Left lung (tissue), 10 donors: ENCODE data around the gene TTC7B. TPM values are rescaled to one million over a fixed set of nuclear protein-coding genes. Genes with fewer than 3 reads are reported as not detected.

Source experiments
- ATAC-seq: fragments of 200-7000 bp; cut with Tn5 transposase; one replicate; pipeline ENCODE4 v1.9.1; 2020; ENCODE audit warnings: moderate library complexity
- DNase-seq, 4 donors: peaks; one replicate each; pipeline ENCODE4 v3.0.0-alpha.2; 2013 to 2020
- H3K27ac ChIP-seq, 2 donors: fragments of 200-600 bp; sonication (generic) in 1 of 2; one replicate each; pipeline versions ENCODE4 v1.5.0 to v1.8.0; 2020 to 2021
- H3K27me3 ChIP-seq, 2 donors: fragments of 200-600 bp; sonication (generic) in 1 of 2; one replicate each; pipeline versions ENCODE4 v1.5.0 to v1.8.0; 2020 to 2021
- H3K36me3 ChIP-seq, 2 donors: fragments of 200-600 bp; sonication (generic) in 1 of 2; one replicate each; pipeline versions ENCODE4 v1.5.0 to v1.8.0; 2020 to 2021
- H3K4me1 ChIP-seq, 2 donors: fragments of 200-600 bp; one replicate each; pipeline ENCODE4 v1.8.0; 2021
- H3K4me3 ChIP-seq, 2 donors: fragments of 200-600 bp; sonication (generic) in 1 of 2; one replicate each; pipeline versions ENCODE4 v1.5.0 to v1.8.0; 2020 to 2021; ENCODE audit warnings: mild to moderate bottlenecking in 1 of 2
- H3K9me3 ChIP-seq, 2 donors: fragments of 200-600 bp; sonication (generic) in 1 of 2; one replicate each; pipeline versions ENCODE4 v1.5.0 to v1.8.0; 2020 to 2021
- intact Hi-C, 2 donors: fragments of 100-400 bp; cut with DNase I; formaldehyde crosslinking; loops; one replicate each; pipeline versions ENCODE4 v1.11.2 to v1.14.2; 2022
- polyA plus RNA-seq, 6 donors: library from polyadenylated mRNA; unstranded; fragments of 120-200 nt; gene quantifications; one replicate each; pipeline ENCODE4 v1.2.1, GENCODE V29; 2013; ENCODE audit not compliant: insufficient read length in 6 of 6
- total RNA-seq, 2 donors: library from RNA; stranded (reverse); fragmentation: NEBNext Ultra II Directional; extraction: Animal tissue kit (Norgen Biotek cat#: 25700); gene quantifications; one replicate each; pipeline ENCODE4 v1.2.1, GENCODE V29; 2021
- TF ChIP-seq, protein P1 (sequence below), 2 donors: fragments of 200-600 bp; sonication (generic) in 1 of 2; IDR thresholded peaks; one replicate each; pipeline versions ENCODE4 v1.5.0 to v1.8.0; 2021; ENCODE audit warnings: antibody characterized with exemption in 2 of 2
- donor health status: DM: no; HTN: yes; CAD: no.
- donor health status: DM: no; HTN: no; CAD: no.

The TTC7B gene
- total and polyA plus RNA-seq, 8 donors, result 26.8 to 47.5 (median 39.5) TPM

DNA sequence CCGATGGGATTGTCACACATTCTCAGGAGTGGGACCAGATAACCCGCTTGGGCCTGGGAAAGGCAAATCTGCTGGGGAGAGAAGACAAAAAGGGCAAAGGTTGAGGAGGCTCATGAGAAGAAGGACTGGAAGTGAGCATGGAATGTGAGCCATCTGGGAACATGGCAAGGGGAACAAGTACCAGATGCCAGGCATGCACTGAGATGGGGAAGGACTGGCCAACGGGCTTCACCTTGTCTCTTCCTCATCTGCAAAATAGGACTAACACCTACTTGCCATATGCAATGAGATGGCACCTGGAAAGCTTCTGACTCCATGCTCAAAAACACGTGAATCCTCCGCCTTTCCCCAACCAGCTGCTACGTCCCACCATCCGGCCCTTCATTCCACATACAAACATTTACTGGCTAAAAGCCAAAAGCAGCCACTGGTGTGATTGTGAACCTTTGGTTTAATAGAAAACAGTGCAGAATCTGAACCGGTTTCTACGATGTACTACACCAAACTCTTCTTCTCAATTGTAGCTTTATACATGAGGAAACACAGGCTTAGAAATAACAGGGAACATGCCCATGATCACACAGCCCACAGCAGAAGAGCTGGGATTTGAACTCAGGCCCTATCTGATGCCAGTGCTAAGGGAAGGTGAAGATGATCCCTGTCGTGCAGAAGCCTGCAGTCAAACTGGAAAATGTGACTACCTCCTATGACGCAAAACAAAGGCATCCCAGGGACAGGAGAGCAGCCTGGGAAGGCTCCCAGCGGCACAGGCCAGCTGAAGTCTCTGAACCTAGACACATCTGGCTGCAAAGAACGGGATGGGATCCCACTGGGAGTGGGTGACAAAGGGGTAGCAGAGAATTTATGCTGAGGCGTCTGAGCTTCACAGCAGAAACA lies 112.1 kb downstream of the TTC7B start:
- no peaks in the 10 kb centered on the region for H3K9me3 ChIP-seq
- intact Hi-C loops, result no loop called here
- H3K4me1 ChIP-seq, result peaks cover 0 to 9% of the 10 kb centered on the region in 2 donors
- H3K27ac ChIP-seq, result no peak overlapping the region
- TF ChIP-seq, protein P1, sequence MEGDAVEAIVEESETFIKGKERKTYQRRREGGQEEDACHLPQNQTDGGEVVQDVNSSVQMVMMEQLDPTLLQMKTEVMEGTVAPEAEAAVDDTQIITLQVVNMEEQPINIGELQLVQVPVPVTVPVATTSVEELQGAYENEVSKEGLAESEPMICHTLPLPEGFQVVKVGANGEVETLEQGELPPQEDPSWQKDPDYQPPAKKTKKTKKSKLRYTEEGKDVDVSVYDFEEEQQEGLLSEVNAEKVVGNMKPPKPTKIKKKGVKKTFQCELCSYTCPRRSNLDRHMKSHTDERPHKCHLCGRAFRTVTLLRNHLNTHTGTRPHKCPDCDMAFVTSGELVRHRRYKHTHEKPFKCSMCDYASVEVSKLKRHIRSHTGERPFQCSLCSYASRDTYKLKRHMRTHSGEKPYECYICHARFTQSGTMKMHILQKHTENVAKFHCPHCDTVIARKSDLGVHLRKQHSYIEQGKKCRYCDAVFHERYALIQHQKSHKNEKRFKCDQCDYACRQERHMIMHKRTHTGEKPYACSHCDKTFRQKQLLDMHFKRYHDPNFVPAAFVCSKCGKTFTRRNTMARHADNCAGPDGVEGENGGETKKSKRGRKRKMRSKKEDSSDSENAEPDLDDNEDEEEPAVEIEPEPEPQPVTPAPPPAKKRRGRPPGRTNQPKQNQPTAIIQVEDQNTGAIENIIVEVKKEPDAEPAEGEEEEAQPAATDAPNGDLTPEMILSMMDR (IDR thresholded peaks at IDR 0.05), result no peak
- no peaks in the 10 kb centered on the region for H3K36me3 ChIP-seq
- no peak overlapping the region for H3K4me3 ChIP-seq
- ATAC-seq, result no peak
- H3K27me3 ChIP-seq, result no peaks in the 10 kb centered on the region
- DNase-seq, result peak in 1 of 4 donors; percentile 11

DNA sequence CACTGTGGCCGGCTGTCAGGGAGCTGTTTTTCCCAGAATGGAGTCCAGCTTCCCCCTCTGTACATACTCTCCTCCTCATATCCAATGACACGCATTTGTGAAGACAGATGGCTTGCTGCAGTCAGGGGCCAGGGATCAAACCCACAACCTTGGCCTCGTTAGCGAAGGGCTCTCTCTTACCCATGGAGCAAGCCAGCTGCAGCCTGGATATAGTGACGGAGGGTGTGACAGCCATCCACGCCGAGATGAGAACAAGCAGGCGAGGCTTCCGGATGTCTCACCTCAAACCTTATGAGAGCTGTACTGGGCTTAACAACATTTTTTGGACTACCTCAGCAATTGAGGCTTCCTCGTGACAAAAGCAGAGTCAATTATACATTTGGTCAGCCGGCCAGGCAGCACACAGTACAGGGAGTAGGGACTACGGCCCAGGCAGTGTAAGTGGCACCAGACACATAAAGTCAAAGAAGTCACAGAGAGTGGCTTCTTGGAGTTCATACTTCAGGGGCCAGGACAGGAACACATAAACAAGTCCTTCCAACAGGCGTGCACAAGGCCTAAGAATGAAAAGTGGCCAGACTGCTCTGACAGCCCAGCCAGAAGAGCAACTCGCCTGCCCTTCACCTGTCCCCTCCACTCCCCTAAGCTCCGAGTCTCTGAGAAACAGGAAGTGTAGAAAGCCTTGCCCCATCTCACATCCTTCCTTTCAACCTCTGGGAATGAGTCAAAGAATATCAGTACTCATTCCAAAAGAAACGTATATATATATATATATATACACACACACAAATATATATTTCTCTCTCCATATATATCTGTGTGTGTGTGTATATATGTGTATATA lies 115.1 kb downstream of the TTC7B start:
- DNase-seq, result no peak
- ATAC-seq, result no peak
- no peak overlapping the region for H3K4me3 ChIP-seq
- peak overlapping the region in 1 of 2 donors; percentile 76 for H3K27ac ChIP-seq
- no peaks in the 10 kb centered on the region for H3K9me3 ChIP-seq
- H3K36me3 ChIP-seq, result no peaks in the 10 kb centered on the region
- TF ChIP-seq, protein P1 (IDR thresholded peaks at IDR 0.05), result no peak
- H3K27me3 ChIP-seq, result no peaks in the 10 kb centered on the region
- H3K4me1 ChIP-seq, result peaks cover 17 to 34% of the 10 kb centered on the region in 2 donors
- intact Hi-C loops, result no loop called here

DNA sequence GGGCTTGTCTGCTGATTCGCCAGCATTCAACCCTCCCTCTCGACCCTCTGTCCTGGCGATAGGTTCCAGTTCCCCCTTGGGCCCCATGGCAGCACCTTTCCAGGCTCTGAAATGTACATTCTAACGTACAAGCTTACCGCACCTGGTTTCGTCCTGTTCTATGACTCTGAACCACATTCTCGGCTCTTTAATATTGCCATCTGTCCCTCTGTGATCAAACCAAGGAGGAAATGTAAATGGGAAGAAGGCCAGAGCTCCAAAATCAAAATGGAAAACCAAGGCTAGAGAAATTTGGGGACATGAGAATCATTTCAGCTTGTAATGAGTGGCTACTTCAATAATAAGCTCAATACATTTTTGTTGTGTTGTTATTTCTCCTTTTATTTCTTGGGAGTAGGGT lies 117.2 kb downstream of the TTC7B start:
- H3K9me3 ChIP-seq, result no peaks in the 10 kb centered on the region
- H3K27me3 ChIP-seq, result no peaks in the 10 kb centered on the region
- peaks cover 17 to 34% of the 10 kb centered on the region in 2 donors for H3K4me1 ChIP-seq
- TF ChIP-seq, protein P1 (IDR thresholded peaks at IDR 0.05), result no peak
- no peak overlapping the region for H3K4me3 ChIP-seq
- no peaks in the 10 kb centered on the region for H3K36me3 ChIP-seq
- no peak for ATAC-seq
- intact Hi-C loops, result no loop called here
- H3K27ac ChIP-seq, result peak overlapping the region in 1 of 2 donors; percentile 55
- no peak for DNase-seq

DNA sequence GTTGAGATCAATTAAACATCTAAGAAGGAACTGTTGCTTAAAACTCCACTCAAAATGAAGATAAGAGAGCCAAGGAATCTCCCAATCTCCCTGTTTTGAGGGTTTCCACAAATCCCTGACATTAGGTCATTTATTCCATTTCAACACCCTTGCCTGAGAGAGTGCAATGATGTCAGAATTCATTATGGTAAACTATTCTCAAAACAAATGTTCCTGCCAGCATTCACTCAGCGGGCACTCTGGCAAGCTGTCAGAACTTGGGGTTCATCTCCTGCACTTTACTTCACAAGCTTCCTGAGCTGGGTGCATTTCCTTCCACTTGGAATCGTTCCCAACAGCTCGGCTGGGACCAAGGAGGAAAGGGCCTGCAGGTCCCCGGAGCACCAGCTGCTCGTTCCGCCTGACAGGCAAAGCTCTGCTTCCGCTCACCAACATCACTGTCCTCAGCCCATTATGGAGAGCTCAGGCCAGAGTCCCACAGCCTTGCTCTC lies 117.8 kb downstream of the TTC7B start:
- H3K4me3 ChIP-seq, result no peak overlapping the region
- no peaks in the 10 kb centered on the region for H3K27me3 ChIP-seq
- TF ChIP-seq, protein P1 (IDR thresholded peaks at IDR 0.05), result no peak
- intact Hi-C loops, result no loop called here
- no peaks in the 10 kb centered on the region for H3K9me3 ChIP-seq
- DNase-seq (peak in 2 of 4 donors; percentile 50 to 70), ATAC-seq (no peak)
- no peaks in the 10 kb centered on the region for H3K36me3 ChIP-seq
- H3K27ac ChIP-seq, result peak overlapping the region; percentile 51 to 55
- peaks cover 17 to 34% of the 10 kb centered on the region in 2 donors for H3K4me1 ChIP-seq
